UCSD-AML1 (cell line): Measurements from ENCODE around the gene KIF5A.

Source experiments
- DNase-seq: peaks from one replicate; lab custom pipeline; 2025; ENCODE audit not compliant: unreplicated experiment; lab: John Stamatoyannopoulos, UW

The KIF5A gene

DNA sequence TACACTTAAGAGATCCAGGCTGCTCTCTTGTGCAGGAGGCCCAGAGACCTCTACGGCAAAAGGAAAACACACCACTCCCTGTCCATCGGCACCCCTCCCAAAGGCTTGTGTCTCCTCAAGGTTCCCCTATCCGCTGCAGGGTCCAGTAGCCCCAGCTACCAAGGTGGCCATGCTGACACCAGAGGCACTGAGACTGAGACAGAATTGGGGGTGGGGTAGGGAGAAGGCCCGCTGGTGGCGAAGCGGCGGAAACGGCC, 30.1 kb upstream of the KIF5A start:
- DNase-seq, result peak; percentile 58

DNA sequence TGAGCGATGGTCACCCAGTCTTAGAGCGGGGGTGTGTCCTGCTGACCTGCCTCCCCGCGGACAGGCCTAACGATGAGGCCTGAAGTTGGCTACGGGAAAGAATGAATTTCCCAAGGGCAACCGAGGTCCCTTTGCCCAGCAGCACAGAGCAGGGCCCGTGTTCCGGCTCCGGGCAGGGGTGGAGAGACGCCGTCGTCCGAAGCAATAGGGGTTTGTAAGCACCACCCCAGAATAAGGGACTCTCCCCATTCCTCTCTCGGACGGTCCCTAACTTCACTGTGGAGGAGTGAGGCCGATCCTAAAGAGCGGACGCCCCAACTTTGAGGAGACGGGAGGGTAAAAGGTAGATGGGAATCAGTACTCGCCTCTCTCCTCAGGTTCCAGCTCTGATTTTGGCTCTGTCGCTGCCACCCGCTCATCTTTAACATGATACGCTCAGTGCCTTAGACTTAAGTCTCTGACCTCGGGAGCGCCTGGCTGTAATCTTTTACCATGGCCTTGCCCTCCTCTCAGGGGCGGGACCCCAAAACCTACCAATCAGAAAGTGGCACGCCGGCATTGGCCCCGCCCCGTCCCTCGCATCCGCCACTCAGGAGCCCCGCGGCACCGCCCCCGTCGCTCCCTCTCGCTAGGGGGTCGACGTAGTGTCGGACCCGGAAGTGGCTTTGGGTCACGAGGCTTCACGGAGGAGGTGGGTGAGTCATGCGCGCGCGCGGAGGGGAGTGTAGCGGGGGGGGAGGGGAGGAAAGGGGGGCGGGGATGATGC, 29.6 kb upstream of the KIF5A start, which contains the start of gene DDIT3:
TSS of gene DDIT3 (minus strand) at position 462 of the 766 bp plus-strand sequence. CDS start 3,108 bp downstream, outside the sequence.
- peak; percentile 100 for DNase-seq

DNA sequence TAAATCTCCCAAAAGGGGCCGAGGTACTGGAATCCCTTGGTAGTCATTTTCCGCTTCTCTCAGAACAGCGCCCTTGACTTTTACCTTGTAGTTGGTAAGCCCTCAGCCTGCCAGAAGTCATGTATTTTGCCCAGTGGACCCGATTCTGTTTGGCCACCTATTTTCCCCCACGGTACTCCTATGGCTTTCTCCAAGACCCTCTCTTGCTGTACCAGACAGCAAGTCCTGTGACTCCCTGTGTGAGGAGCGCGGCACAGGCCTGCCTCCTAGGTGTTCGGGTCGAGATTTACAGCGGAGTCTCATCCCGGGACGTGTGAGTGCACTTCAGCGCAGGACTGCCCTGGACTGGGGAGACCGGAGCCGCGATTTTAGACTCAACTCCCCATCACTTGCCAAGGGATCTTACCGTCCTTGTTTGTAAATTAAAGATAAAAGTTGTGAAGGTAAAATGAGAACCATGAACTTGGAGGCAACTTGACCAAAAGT, 28.3 kb upstream of the KIF5A start:
- DNase-seq, result peak; percentile 47

DNA sequence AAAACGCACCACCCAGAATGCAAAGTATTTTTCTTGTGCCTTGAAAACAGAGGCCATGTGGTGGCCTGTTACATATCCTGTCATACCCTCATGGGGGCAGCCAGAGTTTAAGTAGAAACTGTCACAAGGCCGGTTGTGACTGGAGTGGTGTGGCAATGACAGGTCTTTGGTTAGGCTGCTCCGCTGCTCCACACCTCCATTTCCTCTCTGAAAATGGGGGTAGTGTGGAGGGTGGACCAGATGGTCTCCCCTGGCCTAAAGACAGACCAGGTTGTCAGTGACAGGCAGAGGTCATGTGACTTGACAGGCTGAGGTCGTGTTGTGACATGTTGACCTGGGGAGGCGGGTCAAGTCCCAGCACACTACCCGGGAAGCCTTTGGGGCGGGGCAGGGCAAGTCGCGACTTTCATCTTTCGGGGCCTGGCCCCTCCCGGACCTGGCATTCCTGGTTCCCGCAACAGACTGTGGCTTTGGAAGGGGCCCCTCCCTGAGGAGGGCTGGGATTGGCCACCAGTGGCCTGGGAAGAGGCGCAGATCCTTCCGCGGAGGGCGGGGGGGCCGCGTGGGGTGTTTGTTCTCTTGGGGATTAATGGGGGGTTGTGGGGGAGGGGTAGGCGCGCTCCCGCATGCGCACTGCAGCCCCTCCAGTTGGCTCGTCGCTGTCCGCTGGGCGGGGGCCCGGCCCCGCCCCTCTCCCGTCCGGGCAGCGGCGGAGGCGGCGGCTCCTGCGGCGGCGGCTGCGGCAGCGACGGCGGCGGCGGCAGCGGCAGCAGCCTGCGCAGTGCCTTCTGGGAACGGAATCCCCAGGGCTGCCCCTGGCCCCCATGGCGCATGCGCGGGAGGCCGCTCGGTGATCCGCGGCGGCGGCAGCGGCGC, 27.6 kb upstream of the KIF5A start, which contains the start of gene MBD6:
TSS of gene MBD6 (plus strand) at position 814 of the 876 bp plus-strand sequence. CDS start 1,480 bp downstream, outside the sequence.
- DNase-seq, result peak; percentile 99

DNA sequence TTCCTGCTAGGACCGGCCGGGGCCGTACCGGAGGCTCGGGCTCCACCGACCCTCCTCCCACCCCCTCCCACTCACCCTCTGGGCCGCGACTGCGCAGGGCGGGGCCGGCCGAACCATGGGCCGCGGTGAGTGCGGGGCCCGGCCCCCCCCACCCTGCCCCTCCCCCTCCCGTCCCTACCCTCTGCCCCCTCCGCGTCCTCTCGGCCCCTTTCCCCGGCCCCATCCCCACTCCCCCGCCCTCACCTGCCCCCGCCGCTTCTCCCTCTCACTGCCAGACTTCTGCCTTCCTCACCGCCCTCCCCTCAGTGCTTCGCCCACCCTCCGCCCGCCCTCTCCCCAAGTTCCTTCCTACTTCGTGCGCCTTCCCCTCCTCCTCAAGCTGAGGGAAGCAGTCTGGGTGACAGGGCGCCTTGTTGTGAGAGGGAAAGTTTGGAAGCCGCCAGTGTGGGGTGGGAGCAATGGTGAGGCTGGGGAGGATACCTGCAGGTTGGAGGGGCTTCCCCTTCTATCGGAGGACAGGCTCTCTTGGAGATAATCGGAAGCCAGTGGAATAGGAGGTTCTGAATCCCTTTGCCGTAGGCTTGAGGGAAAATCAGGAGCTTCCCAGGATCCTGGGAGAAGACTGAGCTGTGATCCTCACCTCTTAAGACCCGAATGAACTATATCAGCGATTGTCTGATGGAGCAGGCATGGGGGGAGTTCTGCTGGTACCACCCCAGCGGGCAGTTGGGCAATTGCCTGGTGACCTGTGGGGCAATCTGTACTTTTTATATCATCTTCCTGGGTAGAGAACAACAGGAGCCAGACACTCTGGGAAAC, 26.7 kb upstream of the KIF5A start:
- DNase-seq, result peak; percentile 87

DNA sequence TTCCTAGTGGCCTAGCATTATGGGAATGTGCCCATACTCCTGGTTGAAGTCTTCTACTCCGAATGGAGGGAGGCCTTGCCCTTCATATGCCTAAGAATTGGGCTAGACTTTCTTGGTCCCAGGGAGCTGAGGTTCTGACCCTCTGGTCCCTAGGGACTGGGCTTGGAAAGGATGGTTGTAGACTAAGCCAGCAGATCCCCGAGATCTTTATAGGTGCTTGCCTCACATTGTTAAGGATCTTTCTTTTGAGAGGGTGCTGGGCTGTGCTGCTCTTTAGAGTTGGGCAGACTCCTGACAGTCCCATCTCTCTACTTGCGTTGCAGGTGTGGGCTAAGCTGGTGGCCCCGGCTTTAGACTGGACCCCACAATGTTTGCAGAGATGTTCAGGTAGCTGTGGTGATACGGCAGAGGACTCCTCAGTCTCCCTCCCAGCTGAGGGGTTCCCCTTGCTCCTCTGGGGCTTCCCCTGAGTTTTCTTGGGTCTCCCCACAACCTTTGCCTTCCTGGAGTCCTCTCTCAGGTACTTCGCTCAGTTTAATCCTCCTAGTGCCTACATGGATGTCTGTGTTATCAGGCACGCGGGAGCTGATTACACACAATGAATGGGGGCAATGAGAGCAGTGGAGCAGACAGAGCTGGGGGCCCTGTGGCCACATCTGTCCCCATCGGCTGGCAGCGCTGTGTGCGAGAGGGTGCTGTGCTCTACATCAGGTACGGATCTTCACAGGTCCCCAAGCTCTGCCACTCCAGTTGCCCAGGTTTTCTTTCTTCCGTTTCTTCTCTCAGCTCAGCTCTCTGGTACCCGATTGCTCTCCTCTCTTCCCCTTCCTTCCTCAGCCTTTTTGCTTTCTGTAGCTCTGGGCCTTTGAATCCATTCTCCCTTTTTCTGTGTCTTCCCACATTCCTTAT, 25.9 kb upstream of the KIF5A start:
- no peak for DNase-seq

DNA sequence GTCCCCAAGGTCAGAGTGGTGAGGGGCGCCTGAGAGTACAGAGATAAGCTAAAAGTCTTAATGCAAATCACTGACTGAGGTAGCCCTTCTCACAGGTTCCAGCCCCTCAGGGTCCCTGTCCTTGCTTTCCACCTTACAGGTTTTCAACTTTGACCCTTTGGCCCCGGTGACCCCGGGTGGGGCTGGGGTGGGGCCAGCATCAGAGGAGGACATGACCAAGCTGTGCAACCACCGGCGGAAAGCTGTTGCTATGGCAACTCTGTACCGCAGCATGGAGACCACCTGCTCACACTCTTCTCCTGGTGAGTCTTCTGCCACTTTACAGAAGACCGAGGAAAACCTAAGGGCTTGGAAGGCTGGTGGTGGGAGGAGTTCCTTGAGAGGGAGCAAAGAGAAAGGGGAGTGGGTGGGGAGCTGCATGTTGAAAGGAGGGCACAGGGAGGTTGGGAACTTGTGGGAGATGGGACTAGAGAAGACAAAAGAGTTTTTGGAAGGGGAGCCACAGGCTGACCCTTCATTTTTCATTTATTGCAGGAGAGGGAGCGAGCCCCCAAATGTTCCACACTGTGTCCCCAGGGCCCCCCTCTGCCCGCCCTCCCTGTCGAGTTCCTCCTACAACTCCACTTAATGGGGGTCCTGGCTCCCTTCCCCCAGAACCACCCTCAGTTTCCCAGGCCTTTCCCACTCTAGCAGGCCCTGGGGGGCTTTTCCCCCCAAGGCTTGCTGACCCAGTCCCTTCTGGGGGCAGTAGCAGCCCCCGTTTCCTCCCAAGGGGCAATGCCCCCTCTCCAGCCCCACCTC, 24.8 kb upstream of the KIF5A start:
- no peak for DNase-seq

DNA sequence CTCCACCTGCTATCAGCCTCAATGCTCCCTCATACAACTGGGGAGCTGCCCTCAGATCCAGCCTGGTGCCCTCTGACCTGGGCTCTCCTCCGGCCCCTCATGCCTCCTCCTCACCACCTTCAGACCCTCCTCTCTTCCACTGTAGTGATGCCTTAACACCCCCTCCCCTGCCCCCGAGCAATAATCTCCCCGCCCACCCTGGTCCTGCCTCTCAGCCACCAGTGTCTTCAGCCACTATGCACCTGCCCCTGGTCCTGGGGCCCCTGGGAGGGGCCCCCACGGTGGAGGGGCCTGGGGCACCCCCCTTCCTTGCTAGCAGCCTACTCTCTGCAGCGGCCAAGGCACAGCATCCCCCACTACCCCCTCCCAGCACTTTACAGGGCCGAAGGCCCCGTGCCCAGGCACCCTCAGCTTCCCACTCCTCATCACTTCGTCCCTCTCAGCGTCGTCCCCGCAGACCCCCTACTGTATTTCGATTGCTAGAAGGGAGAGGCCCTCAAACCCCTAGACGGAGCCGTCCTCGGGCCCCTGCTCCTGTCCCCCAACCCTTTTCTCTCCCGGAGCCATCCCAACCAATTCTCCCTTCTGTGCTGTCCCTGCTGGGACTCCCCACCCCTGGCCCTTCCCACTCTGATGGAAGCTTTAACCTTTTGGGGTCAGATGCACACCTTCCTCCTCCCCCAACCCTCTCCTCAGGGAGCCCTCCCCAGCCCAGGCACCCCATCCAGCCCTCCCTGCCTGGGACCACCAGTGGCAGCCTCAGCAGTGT, 24.0 kb upstream of the KIF5A start:
- no peak for DNase-seq

DNA sequence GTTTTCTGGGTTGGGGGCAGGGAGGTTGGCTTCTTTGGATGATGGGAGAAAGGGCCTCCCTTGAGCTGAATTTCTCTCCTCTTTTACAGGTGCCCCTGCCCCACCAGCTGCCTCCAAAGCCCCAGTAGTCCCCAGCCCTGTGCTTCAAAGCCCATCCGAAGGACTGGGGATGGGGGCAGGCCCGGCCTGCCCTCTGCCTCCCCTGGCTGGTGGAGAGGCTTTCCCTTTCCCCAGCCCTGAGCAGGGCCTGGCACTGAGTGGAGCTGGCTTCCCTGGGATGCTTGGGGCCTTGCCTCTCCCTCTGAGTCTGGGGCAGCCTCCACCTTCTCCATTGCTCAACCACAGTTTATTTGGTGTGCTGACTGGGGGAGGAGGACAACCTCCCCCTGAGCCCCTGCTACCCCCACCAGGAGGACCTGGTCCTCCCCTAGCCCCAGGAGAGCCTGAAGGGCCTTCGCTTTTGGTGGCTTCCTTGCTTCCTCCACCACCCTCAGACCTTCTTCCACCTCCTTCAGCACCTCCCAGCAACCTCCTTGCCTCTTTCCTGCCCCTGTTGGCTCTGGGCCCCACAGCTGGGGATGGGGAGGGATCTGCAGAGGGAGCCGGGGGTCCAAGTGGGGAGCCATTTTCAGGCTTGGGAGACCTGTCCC, 23.2 kb upstream of the KIF5A start:
- DNase-seq, result no peak

DNA sequence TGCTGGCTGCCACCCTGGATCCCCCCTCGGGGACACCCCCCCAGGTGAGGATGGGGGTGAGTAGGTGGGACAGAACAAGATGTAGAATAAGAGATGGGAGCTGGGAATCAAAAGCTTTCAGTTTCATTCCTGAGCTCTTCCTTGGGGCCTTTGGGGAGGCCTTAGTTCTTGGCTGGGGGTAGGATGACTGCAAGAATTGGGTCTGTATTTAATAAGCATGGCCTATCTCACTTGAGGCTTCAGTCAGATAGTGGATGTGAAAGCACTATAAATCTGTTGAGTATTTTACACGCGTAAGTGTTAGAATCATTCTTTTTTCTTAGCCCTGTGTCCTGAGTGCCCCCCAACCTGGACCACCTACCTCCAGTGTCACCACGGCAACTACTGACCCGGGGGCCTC, 22.7 kb upstream of the KIF5A start:
- no peak for DNase-seq

DNA sequence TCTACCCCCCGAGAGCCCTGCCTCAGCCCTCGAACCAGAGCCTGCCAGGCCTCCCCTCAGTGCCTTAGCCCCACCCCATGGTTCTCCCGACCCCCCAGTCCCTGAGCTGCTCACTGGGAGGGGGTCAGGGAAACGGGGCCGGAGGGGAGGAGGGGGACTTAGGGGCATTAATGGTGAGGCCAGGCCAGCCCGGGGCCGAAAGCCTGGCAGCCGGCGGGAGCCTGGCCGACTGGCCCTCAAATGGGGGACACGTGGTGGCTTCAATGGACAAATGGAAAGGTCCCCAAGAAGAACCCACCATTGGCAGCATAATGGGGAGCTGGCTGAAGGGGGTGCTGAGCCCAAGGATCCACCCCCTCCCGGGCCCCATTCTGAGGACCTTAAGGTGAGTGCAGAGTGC, 21.7 kb upstream of the KIF5A start:
- DNase-seq, result no peak

DNA sequence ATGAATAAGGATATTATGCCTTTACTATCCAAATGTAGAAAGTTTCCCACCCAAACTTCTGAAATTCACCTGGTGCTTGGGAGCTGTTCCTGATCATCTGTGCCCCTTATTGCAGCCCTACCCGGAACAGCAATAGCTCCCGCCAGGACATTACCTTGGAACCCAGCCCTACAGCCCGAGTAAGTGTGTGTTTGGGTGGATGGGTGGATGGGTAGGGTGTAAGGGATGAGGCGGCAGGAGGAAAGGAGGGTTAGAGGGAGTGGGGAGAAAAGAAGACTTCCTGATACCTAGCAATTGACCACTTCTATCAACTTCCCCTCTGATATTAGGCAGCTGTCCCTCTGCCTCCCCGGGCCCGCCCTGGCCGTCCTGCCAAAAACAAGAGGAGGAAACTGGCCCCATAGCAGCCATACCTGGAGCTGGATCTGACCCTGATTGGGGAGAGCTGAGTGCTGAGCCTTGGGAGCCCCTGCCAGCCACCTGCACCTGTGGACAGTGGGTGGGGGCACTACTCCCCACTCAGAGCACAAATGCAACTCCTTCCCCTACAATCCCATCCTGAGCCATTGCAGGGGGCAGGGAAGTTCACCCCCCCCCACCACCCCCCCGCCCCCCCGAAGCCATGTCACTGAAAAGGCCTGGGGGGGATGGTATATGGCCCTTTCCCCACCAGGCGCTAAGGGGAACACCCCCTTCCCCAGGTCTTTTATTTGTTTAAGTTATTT, 20.9 kb upstream of the KIF5A start:
- no peak for DNase-seq

DNA sequence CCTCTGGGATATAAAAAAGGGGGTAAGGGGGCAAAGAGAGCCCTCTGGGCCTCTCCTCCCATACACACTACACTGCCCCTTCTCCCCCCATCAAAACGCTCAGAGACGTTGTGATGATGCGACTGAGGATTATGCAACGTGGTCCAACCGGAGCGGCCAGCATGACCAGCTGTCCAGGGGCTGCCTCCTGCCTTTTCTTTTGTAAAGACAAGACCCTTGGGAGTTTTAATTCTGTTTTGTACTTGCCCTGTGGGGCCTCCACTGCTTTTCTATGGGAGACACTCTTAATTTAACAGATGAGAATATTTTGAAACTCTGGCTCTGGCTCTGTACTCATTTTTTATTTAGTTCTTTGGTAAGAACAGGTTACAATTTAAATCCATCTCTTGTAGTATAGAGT, 20.0 kb upstream of the KIF5A start:
- no peak for DNase-seq

DNA sequence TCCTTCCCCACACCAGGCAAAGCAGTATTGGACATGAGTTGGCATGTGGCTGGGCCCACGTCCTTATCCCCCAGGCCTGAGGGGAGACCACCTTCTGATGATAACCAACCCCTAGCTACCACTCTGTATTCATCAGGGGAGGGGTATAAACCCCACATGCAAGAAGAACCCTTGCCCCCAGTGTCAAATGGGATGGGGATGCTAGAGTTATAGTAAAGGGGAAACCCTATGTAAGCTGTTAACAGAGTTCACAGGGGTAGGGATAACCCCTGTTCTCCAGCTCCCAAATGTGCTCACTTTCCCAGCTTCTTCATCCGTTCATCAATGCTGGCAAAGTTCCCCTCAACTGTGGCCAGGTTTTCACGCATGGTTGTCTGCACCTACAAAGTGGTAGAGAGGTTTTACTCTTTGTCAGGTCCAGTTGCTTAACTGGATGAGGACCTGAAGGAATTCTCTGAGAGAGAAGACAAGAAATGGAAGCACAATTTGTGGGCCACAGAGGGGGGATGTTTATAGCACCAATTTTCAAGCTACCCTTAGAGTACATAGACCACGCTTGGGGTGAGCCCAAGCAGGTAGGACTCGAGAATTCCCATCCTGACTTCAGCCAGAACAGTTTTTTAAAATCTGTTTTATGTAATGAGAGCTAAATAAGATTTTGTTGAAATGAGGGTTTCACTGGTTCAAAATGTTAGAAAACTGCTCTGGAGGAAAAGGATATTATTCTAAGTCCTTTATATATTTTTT, 19.3 kb upstream of the KIF5A start:
- no peak for DNase-seq

DNA sequence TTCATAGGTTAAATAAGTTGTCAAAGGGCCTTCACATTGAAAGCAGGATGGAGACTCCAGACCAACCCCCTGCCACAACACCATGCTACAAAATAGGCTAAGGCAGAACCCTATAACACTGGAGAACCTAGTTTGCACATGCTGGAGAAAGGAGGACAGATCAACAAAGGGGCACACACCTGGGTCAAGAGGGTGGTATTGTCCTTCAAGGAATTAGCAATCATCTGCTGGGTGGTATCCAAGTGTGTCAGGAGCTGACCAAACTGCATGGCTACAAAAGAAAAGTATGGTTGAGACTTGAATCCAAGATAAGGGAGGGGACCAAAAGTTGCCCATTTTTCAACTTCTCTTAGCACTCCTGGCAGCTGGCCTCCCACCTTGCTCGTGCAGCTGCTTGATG, 18.0 kb upstream of the KIF5A start:
- no peak for DNase-seq

DNA sequence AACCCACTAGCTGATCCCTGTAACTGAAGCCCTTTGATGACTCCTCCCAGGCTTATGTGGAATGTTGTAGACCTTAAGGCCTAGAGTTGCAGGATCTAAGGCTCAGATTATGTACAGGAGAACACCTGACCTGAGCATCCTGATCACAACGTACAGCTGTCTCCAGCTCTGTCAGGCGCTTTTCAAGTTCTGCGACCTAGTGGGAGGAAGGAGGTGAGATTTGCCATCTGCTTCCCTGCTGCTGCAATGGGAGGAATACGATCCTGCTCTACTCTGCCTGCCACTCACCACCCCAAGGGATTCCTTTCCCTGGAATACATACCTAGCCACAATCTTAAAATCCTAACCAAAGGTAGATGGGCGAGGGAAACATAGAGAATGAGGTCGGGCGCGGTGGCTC, 16.7 kb upstream of the KIF5A start:
- DNase-seq, result no peak

DNA sequence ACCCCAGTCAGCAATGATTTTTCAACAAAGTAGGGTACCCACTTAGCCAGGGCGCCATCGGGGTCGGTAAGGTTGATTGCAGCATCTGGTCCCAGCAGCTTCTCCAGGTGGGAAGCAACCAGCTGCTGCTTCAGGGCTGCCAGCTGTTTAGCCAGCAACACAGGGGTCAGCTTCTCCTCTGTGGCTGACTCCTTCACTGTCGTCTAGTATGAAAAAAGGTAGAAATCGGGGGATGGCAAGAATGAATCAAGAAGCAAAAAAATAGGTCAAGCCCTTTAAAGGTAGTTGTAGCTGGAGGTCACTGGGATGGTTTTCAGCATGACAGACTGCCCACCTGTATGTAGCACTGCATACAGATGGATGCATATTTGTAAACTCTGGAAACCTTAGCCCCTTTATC, 15.6 kb upstream of the KIF5A start:
- DNase-seq, result no peak
